Measurements from ENCODE around the gene KCNK13.

The KCNK13 gene

DNA sequence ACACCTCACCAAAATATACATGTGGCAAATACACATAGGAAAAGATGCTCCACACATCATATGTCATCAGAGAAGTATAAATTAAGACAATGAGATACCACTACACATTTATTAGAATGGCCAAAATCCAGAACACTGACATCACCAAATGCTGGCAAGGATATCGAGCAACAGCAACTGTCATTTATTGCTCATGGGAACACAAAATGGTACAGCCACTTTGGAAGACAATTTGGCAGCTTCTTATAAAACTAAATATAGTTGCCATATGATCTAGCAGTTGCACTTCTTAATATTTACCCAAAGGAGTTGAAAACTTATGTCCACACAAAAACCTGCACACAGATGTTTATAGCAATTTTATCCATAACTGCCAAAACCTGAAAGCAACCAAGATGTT is 7.0 kb upstream of the KCNK13 start:
- DNase-seq (ENCODE audit: low read depth in 1 of 2, low spot score in 1 of 2) = no peak
- Histone ChIP-seq H3K4me3 (replicated peaks; ENCODE audit: insufficient read depth, low read length) (no peak overlapping the region), H3K27ac (replicated peaks) (no peak overlapping the region), H3K27me3 (ENCODE audit: insufficient read depth, poor library complexity, severe bottlenecking) (peaks cover 20% of the 10 kb centered on the region)
- TF ChIP-seq CTCF (IDR thresholded peaks at IDR 0.05; ENCODE audit: insufficient read depth, low read length) (no peak), POLR2AphosphoS5 (IDR thresholded peaks at IDR 0.05; ENCODE audit: low read depth) (no peak), REST (IDR thresholded peaks at IDR 0.05; ENCODE audit: insufficient replicate concordance, low read depth) (no peak), SPI1 (IDR thresholded peaks at IDR 0.05; ENCODE audit: borderline replicate concordance, low read depth) (no peak), GABPA (IDR thresholded peaks at IDR 0.05; ENCODE audit: low read depth) (no peak)

- no peak for DNase-seq (ENCODE audit: low read depth in 1 of 2, low spot score in 1 of 2)
Observed at GRCh38 chr14:90056826-90057225, 5.0 kb upstream of the KCNK13 start.

More at GRCh38 chr14:90056826-90057225, 5.0 kb upstream of the KCNK13 start:
- TF ChIP-seq POLR2AphosphoS5 (IDR thresholded peaks at IDR 0.05; ENCODE audit: low read depth) (no peak), CTCF (IDR thresholded peaks at IDR 0.05; ENCODE audit: insufficient read depth, low read length) (no peak), REST (IDR thresholded peaks at IDR 0.05; ENCODE audit: insufficient replicate concordance, low read depth) (no peak), GABPA (IDR thresholded peaks at IDR 0.05; ENCODE audit: low read depth) (no peak), SPI1 (IDR thresholded peaks at IDR 0.05; ENCODE audit: borderline replicate concordance, low read depth) (no peak)
- Histone ChIP-seq H3K27ac (replicated peaks) (no peak overlapping the region), H3K4me3 (replicated peaks; ENCODE audit: insufficient read depth, low read length) (no peak overlapping the region), H3K27me3 (ENCODE audit: insufficient read depth, poor library complexity, severe bottlenecking) (peaks cover 35% of the 10 kb centered on the region)
